GM19328 (cell line): ENCODE results near the gene SUMO2.
"Not testable (repeated sequence)": the region's sequence is repeated elsewhere in the genome, so short reads cannot be mapped to it uniquely, and the experiment has no call there.

Experiments
- ATAC-seq: cut with Tn5 transposase; IDR thresholded peaks from one replicate; pipeline ENCODE4 v1.9.1; 2021; ENCODE audit warnings: mild to moderate bottlenecking, moderate library complexity; ENCODE audit not compliant: unreplicated experiment

The SUMO2 gene

GRCh38 chr17:75182569-75183436 lies at the start of gene SUMO2:
SUMO2 (minus strand) TSS chr17:75182959; CDS start chr17:75182834, 125 bp downstream.
- peak; percentile 66 for ATAC-seq

GRCh38 chr17:75231741-75232464 lies 49.1 kb upstream of the SUMO2 start:
- ATAC-seq = no peak

DNA sequence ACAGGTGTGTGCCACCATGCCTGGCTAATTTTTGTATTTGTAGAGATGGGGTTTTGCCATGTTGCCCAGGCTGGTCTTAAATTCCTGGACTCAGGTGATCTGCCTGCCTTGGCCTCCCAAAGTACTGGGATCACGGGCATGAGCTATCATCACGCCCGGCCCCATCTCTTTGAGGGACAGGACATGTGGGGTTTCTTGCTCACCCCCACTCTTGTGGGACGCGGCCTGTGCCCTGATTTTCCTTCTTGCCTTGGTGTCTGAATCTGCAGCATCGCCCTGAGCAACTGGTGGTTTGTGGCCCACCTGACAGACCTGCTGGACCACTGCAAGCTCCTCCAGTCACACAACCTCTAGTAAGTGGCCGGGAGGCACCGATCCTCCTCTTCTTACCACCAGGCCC lies 48.3 kb upstream of the SUMO2 start:
- ATAC-seq = no peak

- no peak for ATAC-seq
Measured at GRCh38 chr17:75228847-75229246, 46.1 kb upstream of the SUMO2 start.

DNA sequence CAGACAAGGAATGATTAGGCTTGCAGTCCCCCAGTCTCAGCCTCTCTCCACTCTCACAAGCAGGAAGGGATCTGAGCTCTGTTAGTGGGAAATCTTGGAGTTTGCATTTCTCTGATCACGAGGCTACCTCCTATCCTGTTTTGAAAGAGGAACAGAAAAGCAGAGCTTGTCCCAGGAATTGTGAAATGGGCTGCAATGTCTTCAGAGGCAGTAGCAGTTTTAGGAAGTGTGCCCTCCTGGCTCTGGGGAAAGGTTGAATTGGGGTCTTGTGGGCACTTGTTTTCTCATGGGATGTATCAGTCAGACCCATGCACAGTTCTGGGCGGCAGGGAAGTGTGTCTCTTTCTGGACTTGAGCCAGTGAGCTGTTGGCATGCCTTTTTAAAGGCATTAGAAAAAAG lies 45.5 kb upstream of the SUMO2 start:
- no peak for ATAC-seq

- ATAC-seq = no peak
Measured at GRCh38 chr17:75227729-75228128, 45.0 kb upstream of the SUMO2 start.

DNA sequence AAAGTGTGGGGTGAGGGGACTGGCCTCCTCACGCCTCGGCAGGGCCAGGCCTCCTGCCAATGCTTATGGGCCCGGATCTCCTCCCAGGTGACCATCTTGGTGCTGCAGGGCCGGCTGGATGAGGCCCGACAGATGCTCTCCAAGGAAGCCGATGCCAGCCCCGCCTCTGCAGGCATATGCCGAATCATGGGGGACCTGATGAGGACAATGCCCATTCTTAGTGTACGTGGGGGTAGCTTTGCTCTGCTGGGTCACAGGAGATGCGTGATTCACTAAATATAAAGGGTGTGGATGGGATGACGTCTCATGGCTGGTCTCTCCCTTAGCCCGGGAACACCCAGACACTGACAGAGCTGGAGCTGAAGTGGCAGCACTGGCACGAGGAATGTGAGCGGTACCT lies 42.3 kb upstream of the SUMO2 start:
- ATAC-seq = no peak

- no peak for ATAC-seq
Measured at GRCh38 chr17:75219815-75220214, 37.1 kb upstream of the SUMO2 start.

GRCh38 chr17:75218131-75218530 lies 35.4 kb upstream of the SUMO2 start:
- ATAC-seq = no peak

DNA sequence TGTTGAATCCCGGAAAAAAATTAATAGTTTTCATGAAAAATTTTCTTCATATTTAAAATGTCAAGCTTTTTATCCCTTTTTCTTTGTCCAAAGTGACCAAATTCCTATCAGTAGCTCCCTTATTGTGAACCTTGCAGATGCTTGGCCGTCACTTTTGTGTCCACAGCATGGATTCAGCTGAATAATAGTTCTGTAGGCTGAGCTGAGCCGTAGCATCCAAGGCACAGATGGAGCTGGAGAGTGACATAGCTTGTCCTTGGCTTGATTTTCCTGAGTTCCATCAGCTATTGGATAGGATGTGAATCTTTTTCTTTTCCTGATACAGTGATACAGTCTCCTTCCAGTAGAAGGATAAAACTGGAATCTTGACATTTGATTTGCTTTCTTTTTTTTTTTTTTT lies 26.3 kb upstream of the SUMO2 start:
- no peak for ATAC-seq

DNA sequence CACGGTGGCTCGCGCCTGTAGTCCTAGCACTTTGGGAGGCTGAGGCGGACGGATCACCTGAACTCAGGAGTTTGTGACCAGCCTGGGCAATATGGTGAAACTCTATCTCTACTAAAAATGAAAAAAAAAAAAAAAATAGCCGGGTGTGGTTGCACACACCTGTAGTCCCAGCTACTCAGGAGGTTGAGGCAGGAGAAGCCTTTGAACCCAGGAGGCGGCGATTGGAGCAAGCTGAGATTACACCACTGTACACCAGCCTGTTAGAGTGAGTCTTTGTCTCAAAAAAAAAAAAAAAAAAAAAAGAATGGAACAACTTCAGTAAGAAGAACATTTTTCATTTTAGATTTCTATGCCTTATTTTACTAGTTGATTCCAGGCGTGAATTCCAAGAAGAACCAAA lies 25.4 kb upstream of the SUMO2 start:
- ATAC-seq = no peak

GRCh38 chr17:75207760-75208159 lies 25.0 kb upstream of the SUMO2 start:
- ATAC-seq = no peak

- not testable (repeated sequence) for ATAC-seq
Measured at GRCh38 chr17:75207050-75207407, 24.3 kb upstream of the SUMO2 start.

DNA sequence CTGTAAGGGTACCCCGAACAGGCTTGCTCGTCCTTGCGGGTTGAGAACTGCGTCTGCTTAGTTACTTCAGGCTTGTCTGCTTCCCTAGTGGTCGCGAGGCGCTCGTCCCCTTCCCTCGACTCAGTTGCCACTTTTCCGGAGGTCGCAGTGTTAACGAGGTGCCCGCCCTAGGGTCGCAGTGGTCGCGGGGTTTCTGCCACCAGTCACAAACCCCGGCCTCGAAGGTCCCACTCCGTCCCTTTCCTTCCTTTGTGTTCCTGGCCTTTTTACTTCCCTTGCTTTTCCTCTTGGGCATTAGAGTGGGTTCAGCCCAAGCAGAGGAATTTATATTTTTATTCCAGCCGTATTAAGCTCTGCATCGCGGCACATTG lies 23.0 kb upstream of the SUMO2 start:
- peak; percentile 21 for ATAC-seq

DNA sequence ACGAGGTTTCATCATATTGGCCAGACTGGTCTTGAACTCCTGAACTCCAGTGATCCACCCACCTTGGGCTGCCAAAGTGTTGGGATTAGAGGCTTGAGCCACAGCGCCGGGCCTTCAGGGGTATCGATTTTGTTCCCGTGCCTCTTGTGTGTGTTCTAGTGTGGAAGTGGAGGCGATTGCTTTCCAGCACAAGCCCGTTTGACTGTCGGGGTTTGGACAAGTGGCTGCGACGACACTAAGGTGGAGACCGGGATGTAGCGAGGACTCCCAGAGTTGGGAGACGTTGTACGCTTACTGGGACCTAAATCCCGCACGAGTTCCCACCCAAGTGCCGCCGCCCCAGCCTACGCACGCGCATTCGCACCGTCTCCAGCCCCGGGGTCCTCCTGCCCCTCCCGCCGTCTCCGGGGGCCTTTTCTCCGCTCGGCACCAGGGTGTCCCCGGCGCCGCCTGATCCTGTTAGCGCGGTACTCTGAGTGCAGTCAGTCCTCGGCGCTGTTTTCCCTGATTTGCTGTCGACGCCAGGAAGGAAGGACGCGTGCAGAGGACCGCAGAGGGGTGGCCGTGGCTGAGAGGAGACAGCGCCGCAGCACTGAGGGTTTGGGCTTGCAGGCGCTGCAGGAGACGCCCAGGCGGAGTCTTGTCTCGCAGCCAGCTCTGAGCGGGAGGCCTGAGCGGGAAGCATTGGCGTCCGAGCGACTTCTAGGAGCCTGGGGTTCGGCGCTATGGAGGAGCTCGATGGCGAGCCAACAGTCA lies 22.5 kb upstream of the SUMO2 start, which contains the start of gene NUP85:
Gene NUP85 (plus strand): TSS at position 643 of the 756 bp plus-strand sequence. CDS start 83 bp downstream, at position 726.
- ATAC-seq = peak; percentile 66

- no peak for ATAC-seq
Measured at GRCh38 chr17:75199886-75200618, 17.3 kb upstream of the SUMO2 start.

GRCh38 chr17:75194879-75195278 lies 12.1 kb upstream of the SUMO2 start:
- no peak for ATAC-seq

GRCh38 chr17:75191584-75191983 lies 8.8 kb upstream of the SUMO2 start:
- no peak for ATAC-seq

DNA sequence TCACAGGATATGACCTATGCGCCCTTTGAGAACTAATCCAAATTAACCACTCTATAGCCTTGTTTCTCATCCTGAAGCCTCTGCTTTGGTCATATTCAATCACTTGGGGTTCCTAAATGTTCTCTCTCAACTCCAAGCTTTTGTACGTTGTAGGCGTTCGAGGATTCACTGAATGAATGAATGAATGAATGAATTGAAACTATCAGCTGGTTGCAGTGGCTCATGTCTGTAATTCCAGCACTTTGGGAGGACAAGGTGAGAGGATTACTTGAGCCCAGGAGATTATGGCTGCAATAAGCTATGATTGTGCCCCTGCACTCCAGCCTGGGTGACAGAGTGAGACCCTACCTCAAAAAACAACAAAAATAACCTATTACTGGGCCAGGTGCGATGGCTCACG lies 5.9 kb upstream of the SUMO2 start:
- ATAC-seq = no peak

- no peak for ATAC-seq
Measured at GRCh38 chr17:75183999-75184884, 1.5 kb upstream of the SUMO2 start.
